ENCODE results near the gene NEURL3.

The NEURL3 gene

GRCh38 chr2:96527286-96528005, 22.3 kb upstream of the NEURL3 start:
- peak in 1 of 2 donors; percentile 20 for DNase-seq

- DNase-seq: no peak
These were observed 21.6 kb upstream of the NEURL3 start for GRCh38 chr2:96526615-96527285.

DNA sequence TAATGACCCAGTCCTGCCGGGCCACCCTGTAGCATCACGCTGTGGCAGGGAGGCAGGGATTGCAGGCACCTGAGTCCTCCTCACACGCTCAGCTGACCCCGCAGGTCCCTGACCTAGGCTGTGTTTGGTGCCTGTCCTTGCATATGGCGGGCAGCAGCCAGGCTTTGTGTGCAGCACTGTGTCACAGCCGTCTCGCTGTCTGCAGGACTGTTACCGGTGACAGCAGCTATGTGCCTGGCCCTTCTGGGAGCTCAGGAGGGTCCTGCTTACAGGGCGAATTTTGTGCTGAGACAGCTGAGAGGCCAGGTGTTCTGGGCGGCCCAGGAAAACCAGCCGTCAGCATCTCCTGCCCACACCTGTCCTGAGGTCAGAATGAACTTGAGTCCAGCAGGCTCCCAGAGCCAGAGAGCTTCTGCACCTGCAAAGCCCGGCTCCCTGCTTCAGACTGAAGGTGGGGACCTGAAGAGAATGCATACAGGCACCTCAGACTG, 21.0 kb upstream of the NEURL3 start:
- no peak for DNase-seq

- no peak for DNase-seq
These were observed 20.0 kb upstream of the NEURL3 start for GRCh38 chr2:96525211-96525507.

DNA sequence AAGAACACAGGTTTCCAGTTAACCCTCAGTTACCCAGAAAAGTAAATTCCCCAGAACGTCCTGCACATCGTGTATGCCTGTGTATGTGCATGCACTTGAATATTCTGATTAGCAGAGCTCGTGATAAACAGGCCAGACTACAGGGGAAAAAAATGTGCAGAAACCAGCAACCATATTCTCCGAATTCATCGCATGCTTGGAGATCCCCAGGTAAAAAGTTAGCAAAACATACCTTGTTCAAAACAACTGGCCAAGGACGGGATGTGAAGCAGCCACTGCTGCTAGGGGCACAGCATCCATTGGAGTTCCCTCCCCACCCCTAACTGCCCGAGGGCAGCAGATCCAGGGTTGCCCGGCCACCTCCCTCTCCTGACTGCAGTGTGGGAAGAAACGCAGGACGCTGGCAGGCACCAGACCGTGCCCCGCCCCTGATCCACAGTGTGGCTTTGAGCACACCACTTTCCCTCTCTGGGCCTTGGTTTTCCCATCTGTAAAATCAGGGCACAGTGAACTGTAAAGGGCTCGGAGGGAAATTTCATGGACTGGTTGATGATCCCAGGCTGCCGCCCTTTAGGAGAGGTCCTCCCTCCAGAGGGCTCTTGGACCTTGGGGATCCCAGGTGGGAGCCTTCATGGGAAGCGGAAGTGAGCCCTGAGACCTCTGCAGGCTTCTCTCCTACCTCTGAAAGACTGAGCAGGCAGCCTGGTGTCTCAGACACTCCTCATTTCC, 19.5 kb upstream of the NEURL3 start:
- DNase-seq: no peak

GRCh38 chr2:96523659-96524481, 18.7 kb upstream of the NEURL3 start:
- DNase-seq: no peak

GRCh38 chr2:96522304-96523203, 17.4 kb upstream of the NEURL3 start:
- no peak for DNase-seq

DNA sequence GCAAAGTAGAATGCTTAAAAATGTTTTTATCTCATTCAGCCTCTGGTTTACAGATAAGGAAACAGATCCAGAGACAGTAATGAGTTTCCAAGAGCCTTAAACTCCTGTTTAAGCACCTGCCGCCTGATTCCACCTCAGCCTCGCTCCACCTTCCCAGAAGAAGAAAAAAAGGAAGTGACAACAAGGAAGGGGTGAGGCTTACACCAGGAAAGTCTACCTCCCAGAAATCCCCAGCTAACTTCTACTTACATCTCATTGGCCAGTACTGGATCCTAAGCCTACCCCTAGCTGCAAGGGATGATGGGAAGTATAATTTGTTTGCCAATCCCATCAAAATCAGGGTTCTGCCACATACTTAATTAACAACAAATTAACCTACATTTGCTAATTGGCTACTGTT, 16.1 kb upstream of the NEURL3 start:
- DNase-seq: no peak

DNA sequence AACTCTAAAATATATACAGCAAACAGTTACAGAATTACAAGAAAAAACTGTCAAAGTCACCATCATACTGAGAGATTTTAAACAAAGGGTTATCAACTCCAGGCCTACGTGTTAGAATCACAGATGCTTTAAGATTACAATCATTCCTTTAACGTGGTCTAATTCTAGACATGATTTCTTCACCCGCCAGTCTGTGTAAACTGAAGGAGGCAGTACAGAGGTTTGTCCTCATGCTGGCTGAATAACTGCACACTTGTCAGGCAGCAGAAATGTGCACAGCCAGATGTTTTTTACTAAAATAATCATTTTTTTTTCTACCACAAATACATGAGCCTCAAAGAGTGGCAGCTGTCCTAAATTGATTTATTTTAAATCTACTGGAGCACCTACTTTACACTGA, 15.5 kb upstream of the NEURL3 start:
- DNase-seq: no peak

- no peak for DNase-seq
These were observed 15.1 kb upstream of the NEURL3 start for GRCh38 chr2:96520231-96520630.

DNA sequence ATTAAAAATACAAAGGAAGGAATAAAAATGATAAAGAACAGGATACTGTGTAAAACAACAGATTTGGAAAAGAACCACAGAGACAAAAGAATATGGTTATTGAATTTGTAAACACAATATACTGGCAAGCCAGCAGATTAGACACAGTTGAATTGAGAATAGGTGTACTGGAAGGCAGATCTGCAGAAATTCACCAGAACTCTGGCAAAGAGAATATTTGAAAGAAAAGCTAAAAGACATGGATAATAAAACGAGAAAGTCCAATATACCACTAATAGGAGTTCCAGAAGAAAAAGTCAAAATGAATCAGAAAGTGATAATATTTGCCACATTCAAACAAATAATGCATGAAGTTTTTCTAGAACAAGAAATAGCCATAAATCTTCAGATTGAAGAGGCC, 11.9 kb upstream of the NEURL3 start:
- DNase-seq: no peak

DNA sequence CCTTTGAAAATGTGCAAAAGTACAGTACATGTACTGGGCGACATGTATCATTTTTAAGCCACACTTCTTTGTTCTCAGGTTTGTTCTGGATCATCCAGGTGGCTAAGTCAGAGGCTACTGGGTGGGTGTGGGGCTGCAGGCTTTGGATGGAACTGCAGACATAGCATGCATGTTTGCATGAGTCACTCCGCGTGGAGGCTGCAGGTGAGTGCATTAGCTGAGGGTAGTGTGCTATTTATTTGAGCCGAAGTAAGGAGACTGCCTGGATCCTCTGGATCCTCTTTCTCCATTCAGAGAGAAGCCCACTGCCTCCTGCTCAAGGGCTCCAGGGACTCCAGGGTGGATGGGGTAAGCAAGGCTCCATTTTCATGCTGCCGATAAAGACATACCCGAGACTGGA, 9.4 kb upstream of the NEURL3 start:
- no peak for DNase-seq

DNA sequence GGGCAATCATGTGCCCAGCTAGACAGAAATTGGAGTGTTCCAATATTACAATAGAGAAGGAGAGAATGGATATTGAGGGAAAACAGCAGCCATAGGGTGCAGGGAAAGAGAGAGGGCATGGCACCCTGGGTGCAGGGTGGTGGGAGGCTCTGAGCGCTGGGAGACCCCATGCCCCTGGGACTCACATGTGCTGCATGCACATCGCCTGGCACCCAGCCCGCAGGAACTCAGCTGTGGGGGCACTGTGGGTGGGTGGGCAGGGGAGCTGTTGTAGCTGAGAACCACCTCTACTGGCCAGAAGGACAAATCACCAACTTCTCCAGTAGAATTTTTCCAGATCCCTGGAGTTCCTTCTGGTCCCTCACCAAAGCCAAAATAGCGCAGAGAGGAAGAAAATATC, 7.2 kb upstream of the NEURL3 start:
- no peak for DNase-seq

DNA sequence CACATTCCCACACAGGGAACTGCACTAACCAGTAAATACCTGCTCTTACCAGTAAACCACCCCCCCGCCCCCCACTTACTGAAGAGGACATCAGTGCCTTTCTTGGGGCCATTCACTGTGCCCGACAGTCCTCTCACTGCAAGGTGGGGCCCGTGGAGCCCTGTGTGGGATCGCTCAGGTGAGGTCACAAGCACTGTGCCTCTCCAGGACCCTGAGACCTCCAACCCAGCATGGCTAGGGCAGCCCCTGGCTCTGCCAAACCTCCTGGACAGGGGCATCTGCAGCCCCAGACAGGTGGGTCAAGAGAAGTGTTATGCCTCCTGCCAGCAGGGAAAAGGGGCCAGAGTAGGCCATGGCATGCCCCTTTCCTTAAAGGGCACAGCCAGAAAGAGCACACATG, 6.7 kb upstream of the NEURL3 start:
- DNase-seq: no peak

- no peak for DNase-seq
These were observed 5.9 kb upstream of the NEURL3 start for GRCh38 chr2:96510931-96511595.

- DNase-seq: no peak
These were observed 4.7 kb upstream of the NEURL3 start for GRCh38 chr2:96509847-96510230.

DNA sequence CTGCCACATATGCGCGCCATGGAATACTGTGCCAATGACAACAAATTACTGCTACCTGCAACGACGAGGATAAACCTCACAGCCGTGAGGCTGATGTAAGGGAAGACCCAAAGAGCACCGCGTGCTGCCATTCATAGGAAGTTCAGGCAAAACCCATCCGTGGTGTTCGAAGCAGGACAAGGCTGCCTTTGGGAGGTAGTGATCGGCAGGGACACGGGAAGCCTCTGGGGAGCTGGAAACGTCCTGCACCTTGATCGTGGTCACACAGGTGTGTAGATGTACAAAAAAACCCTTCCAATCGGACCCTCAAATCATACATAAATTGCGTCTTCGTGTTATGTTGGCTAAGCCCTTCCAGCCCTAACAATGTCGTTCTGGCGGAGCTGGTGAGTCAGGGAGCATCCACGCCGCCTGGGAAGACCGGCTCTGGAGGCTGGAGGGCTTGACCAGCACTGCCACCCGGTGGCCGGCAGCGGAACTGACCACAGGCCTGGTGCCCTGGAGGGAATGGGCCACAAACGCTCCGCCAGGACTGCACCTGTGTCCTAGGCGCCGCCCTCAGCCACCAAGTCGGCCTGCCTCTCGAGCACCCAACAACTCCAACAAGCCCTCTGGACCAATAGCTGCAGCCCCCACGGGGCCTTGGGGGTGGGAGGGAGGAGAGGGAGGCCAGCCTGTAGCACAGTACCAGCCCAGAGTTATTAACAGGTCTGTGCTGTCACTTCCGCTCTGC, 4.1 kb upstream of the NEURL3 start:
- peak; percentile 69 to 75 for DNase-seq

DNA sequence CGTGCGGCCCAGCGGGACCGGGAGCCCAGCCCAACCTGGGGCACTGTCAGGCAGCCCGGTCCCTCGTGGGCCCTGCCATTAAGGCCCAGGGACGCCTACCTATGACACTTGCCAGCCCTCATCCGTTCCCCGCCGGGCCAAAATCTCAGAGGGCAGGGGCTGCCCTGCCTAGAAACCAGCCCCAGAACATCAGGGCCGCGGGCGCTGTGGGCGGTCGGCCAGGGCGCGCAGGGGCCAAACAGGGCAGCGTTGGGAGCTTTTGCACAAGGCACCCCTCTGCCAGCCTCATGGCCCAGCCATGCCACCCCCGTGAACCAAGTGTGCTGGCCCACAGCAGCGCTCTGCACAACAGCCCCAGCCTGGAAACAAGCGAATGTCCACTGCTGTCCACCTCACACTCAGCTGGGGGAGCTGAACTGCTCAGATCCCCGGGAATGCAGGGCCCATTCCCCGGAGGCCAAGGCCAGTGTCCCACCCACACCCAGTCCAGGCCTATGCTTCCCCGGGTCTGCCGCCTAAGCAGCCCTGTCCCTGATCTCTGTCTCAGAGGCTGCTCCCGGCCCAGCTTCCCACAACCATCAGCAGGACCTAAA, 3.5 kb upstream of the NEURL3 start:
- DNase-seq: no peak

GRCh38 chr2:96507957-96508520, 2.9 kb upstream of the NEURL3 start:
- peak; percentile 30 to 47 for DNase-seq

DNA sequence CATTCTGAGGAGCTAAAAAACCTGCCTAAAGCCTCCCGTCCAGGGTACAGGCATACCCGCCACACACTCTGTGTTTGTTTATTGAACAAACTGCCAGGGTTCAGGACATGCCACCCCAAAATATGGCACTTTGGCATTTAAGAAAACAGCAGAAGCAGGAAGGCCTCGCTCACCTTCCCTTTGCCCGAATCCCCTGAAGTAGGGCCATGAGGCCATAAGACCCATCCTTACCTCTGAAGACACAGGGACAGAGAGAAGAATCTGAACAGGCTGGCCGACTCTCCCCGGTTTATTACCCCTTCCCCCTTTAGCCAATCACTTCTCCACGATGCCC, 1.7 kb upstream of the NEURL3 start:
- DNase-seq: no peak
